ENCODE results near the gene GRIK5.
"Not testable (repeated sequence)": the region's sequence is repeated elsewhere in the genome, so short reads cannot be mapped to it uniquely, and the experiment has no call there.

Gene GRIK5

GRCh38 chr19:41994994-41995958 lies 74.7 kb downstream of the GRIK5 start:
- H3K4me3 ChIP-seq (replicated peaks; ENCODE audit: low read depth, low read length) = no peak overlapping the region
- no peak for TF ChIP-seq CTCF (IDR thresholded peaks at IDR 0.05; ENCODE audit: low read length, missing control alignments)
- no peak for DNase-seq (ENCODE audit: low read depth)

GRCh38 chr19:41994521-41994971 lies 75.5 kb downstream of the GRIK5 start:
- no peak for DNase-seq (ENCODE audit: low read depth)
- no peak for TF ChIP-seq CTCF (IDR thresholded peaks at IDR 0.05; ENCODE audit: low read length, missing control alignments)
- no peak overlapping the region for H3K4me3 ChIP-seq (replicated peaks; ENCODE audit: low read depth, low read length)

- no peak for TF ChIP-seq CTCF (IDR thresholded peaks at IDR 0.05; ENCODE audit: low read length, missing control alignments)
- DNase-seq (ENCODE audit: low read depth) = peak; percentile 27
- peak within 1 kb of the TSS; percentile 7 for H3K4me3 ChIP-seq (replicated peaks; ENCODE audit: low read depth, low read length)
Observed at GRCh38 chr19:41993612-41994483, 76.2 kb downstream of the GRIK5 start, which contains the start of gene ATP1A3. Gene ATP1A3 (minus strand): TSS chr19:41994230. CDS start chr19:41994076, 154 bp downstream.

- DNase-seq (ENCODE audit: low read depth); H3K4me3 ChIP-seq (replicated peaks; ENCODE audit: low read depth, low read length): not testable (repeated sequence)
Observed at GRCh38 chr19:41991925-41992569, 78.0 kb downstream of the GRIK5 start.

- no peak for DNase-seq (ENCODE audit: low read depth)
- no peak for TF ChIP-seq CTCF (IDR thresholded peaks at IDR 0.05; ENCODE audit: low read length, missing control alignments)
- H3K4me3 ChIP-seq (replicated peaks; ENCODE audit: low read depth, low read length) = no peak overlapping the region
Observed at GRCh38 chr19:41991025-41991424, 79.0 kb downstream of the GRIK5 start.

GRCh38 chr19:41990615-41991014 lies 79.4 kb downstream of the GRIK5 start:
- DNase-seq (ENCODE audit: low read depth) = no peak
- no peak overlapping the region for H3K4me3 ChIP-seq (replicated peaks; ENCODE audit: low read depth, low read length)
- no peak for TF ChIP-seq CTCF (IDR thresholded peaks at IDR 0.05; ENCODE audit: low read length, missing control alignments)

Measured in fibroblast of pulmonary artery (primary cell).